H1 (cell line): ENCODE measurements around the gene DGCR8. TPM values are rescaled to one million over a fixed set of nuclear protein-coding genes. Genes with fewer than 3 reads are reported as not detected.
A peak's percentile ranks its signal among the peaks of the same experiment; 100 is the strongest.

Experiments used
- CTCF ChIA-PET: fragments of 300-600 bp; sonication (Branson Sonifier 250); formaldehyde crosslinking; loops from one replicate; lab custom pipeline; 2021; ENCODE audit not compliant: partially characterized antibody; lab: Charles Lee
- POLR2A ChIA-PET: fragments of 300-600 bp; sonication (Branson Sonifier 250); formaldehyde crosslinking; loops from one replicate; lab custom pipeline; 2021; ENCODE audit warnings: inconsistent platforms; ENCODE audit not compliant: partially characterized antibody; lab: Charles Lee
- DNase-seq, 2 experiments: peaks; one replicate each; pipeline versions ENCODE4 v3.0.0 to v3.0.0-alpha.2; 2010 to 2022; ENCODE audit warnings: low spot score in 2 of 2, low read depth in 1 of 2, mixed read lengths in 1 of 2
- FAIRE-seq: peaks from 2 replicates; lab custom pipeline; 2011; peaks lifted over from hg19 to GRCh38; lab: Jason Lieb, UNC
- H2AFZ ChIP-seq: 2 replicates; pipeline ENCODE4 v1.8.1; 2012; ENCODE audit warnings: low read length, inconsistent platforms
- H2AK5ac ChIP-seq: 2 replicates; pipeline ENCODE4 v1.6.1; 2013; ENCODE audit warnings: low read depth, low read length
- H2BK120ac ChIP-seq: replicated peaks from 2 replicates; pipeline ENCODE3; 2013; ENCODE audit warnings: low read depth, low read length, inconsistent platforms
- H2BK12ac ChIP-seq: 2 replicates; pipeline ENCODE4 v1.6.1; 2013; ENCODE audit warnings: low read depth, low read length
- H2BK15ac ChIP-seq: 2 replicates; pipeline ENCODE4 v1.6.1; 2013; ENCODE audit warnings: low read length
- H2BK20ac ChIP-seq: 2 replicates; pipeline ENCODE4 v1.6.1; 2013; ENCODE audit warnings: low read length
- H2BK5ac ChIP-seq: 2 replicates; pipeline ENCODE4 v1.6.1; 2013; ENCODE audit warnings: low read depth, low read length
- H3K14ac ChIP-seq: 2 replicates; pipeline ENCODE4 v1.6.1; 2013; ENCODE audit warnings: inconsistent platforms; ENCODE audit not compliant: insufficient read length
- H3K18ac ChIP-seq: 2 replicates; pipeline ENCODE4 v1.6.1; 2013; ENCODE audit warnings: low read length; ENCODE audit errors: extremely low read depth
- H3K23ac ChIP-seq: 2 replicates; pipeline ENCODE4 v1.6.1; 2013; ENCODE audit warnings: inconsistent platforms; ENCODE audit not compliant: insufficient read length
- H3K23me2 ChIP-seq: 2 replicates; pipeline ENCODE4 v1.6.1; 2013; ENCODE audit warnings: low read depth, low read length
- H3K27ac ChIP-seq: 2 replicates; pipeline ENCODE4 v1.6.1; 2011; ENCODE audit warnings: low read depth, low read length, inconsistent platforms
- H3K27me3 ChIP-seq, 4 experiments: replicated peaks in 1 of 4; 1 replicate in 1 of 4; 2 replicates in 3 of 4; pipeline versions ENCODE4 v1.6.1 to v1.8.1; 2011 to 2013; ENCODE audit warnings: low read length in 3 of 4, mild to moderate bottlenecking in 3 of 4, inconsistent platforms in 2 of 4, mixed read lengths in 2 of 4, moderate library complexity in 1 of 4; ENCODE audit not compliant: control insufficient read depth in 3 of 4, insufficient read depth in 3 of 4; ENCODE audit errors: extremely low read depth in 1 of 4
- H3K36me3 ChIP-seq, 4 experiments: 2 replicates each; pipeline versions ENCODE4 v1.6.1 to v1.8.1; 2011 to 2013; ENCODE audit warnings: mild to moderate bottlenecking in 4 of 4, low read length in 3 of 4, moderate library complexity in 2 of 4, control low read depth in 1 of 4, inconsistent platforms in 1 of 4; ENCODE audit not compliant: insufficient read depth in 4 of 4, control insufficient read depth in 2 of 4
- H3K4ac ChIP-seq: replicated peaks from 2 replicates; pipeline ENCODE3; 2013; ENCODE audit warnings: low read length, low read depth, mixed read lengths, inconsistent platforms; ENCODE audit not compliant: insufficient read length
- H3K4me1 ChIP-seq, 4 experiments: replicated peaks in 1 of 4; 1 replicate in 1 of 4; 2 replicates in 3 of 4; pipeline versions ENCODE4 v1.6.1 to v1.8.1; 2011 to 2013; ENCODE audit warnings: low read length in 3 of 4, inconsistent platforms in 2 of 4, mixed read lengths in 1 of 4; ENCODE audit not compliant: insufficient read depth in 4 of 4, control insufficient read depth in 3 of 4
- H3K4me2 ChIP-seq, 2 experiments: 2 replicates each; pipeline versions ENCODE4 v1.6.1 to v1.8.1; 2011 to 2013; ENCODE audit warnings: low read depth in 2 of 2, low read length in 2 of 2, control low read depth in 1 of 2, inconsistent platforms in 1 of 2, mild to moderate bottlenecking in 1 of 2; ENCODE audit not compliant: insufficient read depth in 1 of 2
- H3K4me3 ChIP-seq, 4 experiments: fragments of 200-600, 300-600 bp in 1 of 4; sonication (generic), shearing (Covaris generic), sonication (Bioruptor Twin) in 1 of 4; 2 replicates each; pipeline versions ENCODE4 v1.5.1 to v1.8.1; 2011 to 2016; ENCODE audit warnings: low read length in 4 of 4, low read depth in 3 of 4, control low read depth in 2 of 4, inconsistent platforms in 2 of 4, mild to moderate bottlenecking in 2 of 4, mixed read lengths in 1 of 4, moderate library complexity in 1 of 4; ENCODE audit not compliant: insufficient read depth in 2 of 4; ENCODE audit errors: extremely low read depth in 1 of 4
- H3K56ac ChIP-seq: replicated peaks from 2 replicates; pipeline ENCODE3; 2013; ENCODE audit warnings: low read depth, mild to moderate bottlenecking, mixed read lengths, low read length, inconsistent platforms; ENCODE audit not compliant: insufficient read length
- H3K79me1 ChIP-seq: 2 replicates; pipeline ENCODE4 v1.6.1; 2013; ENCODE audit warnings: low read depth, low read length, control low read depth
- H3K79me2 ChIP-seq, 2 experiments: 2 replicates each; pipeline versions ENCODE4 v1.6.1 to v1.8.1; 2012 to 2013; ENCODE audit warnings: low read length in 2 of 2, mild to moderate bottlenecking in 2 of 2, inconsistent platforms in 1 of 2; ENCODE audit not compliant: insufficient read depth in 2 of 2, control insufficient read depth in 1 of 2
- H3K9ac ChIP-seq, 4 experiments: replicated peaks in 1 of 4; 1 replicate in 1 of 4; 2 replicates in 3 of 4; pipeline versions ENCODE4 v1.6.1 to v1.8.1; 2011 to 2013; ENCODE audit warnings: low read depth in 3 of 4, low read length in 3 of 4, control low read depth in 2 of 4, mild to moderate bottlenecking in 2 of 4, moderate library complexity in 2 of 4, inconsistent platforms in 1 of 4; ENCODE audit errors: extremely low read depth in 1 of 4
- H3K9me3 ChIP-seq, 2 experiments: 2 replicates each; pipeline versions ENCODE4 v1.6.1 to v1.8.1; 2012 to 2013; ENCODE audit warnings: mild to moderate bottlenecking in 2 of 2, moderate library complexity in 2 of 2, control low read depth in 1 of 2, inconsistent platforms in 1 of 2, low read depth in 1 of 2, low read length in 1 of 2, mixed read lengths in 1 of 2; ENCODE audit not compliant: insufficient read depth in 2 of 2
- H4K20me1 ChIP-seq, 2 experiments: replicated peaks in 1 of 2; 2 replicates each; pipeline versions ENCODE3 to v1.8.1; 2011 to 2013; ENCODE audit warnings: inconsistent platforms in 2 of 2, low read length in 2 of 2, mild to moderate bottlenecking in 1 of 2; ENCODE audit not compliant: insufficient read depth in 2 of 2, control insufficient read depth in 1 of 2
- H4K5ac ChIP-seq: 2 replicates; pipeline ENCODE4 v1.6.1; 2013; ENCODE audit warnings: low read length, low read depth, mixed read lengths, inconsistent platforms; ENCODE audit not compliant: insufficient read length
- H4K8ac ChIP-seq: 2 replicates; pipeline ENCODE4 v1.8.0; 2013; ENCODE audit warnings: mild to moderate bottlenecking, moderate library complexity, low read length, inconsistent platforms; ENCODE audit not compliant: insufficient read depth; ENCODE audit errors: extremely low read depth
- H4K91ac ChIP-seq: replicated peaks from 2 replicates; pipeline ENCODE3; 2013; ENCODE audit warnings: low read length, mixed read lengths, inconsistent platforms; ENCODE audit not compliant: insufficient read length
- CBX8 ChIP-seq: fragments of 300-800, 300-1000 bp; sonication (generic); IDR thresholded peaks from 2 replicates; pipeline ENCODE4 v1.7.1; 2016; ENCODE audit warnings: low read depth, low read length, borderline replicate concordance
- KDM4A ChIP-seq: IDR thresholded peaks from one replicate; pipeline ENCODE4 v1.7.1; 2012; ENCODE audit warnings: low read depth, mild to moderate bottlenecking, moderate library complexity, low read length, inconsistent platforms; ENCODE audit not compliant: severe bottlenecking
- NRF1 ChIP-seq: IDR thresholded peaks from 2 replicates; pipeline ENCODE4 v1.6.1; 2011; ENCODE audit warnings: mild to moderate bottlenecking, low read depth, low read length, improper control_type of control experiment
- SIN3A ChIP-seq, 2 experiments: IDR thresholded peaks in 1 of 2; conservative IDR thresholded peaks in 1 of 2; 2 replicates each; pipeline ENCODE4 v1.6.1; 2011 to 2012; ENCODE audit warnings: low read length in 2 of 2, improper control_type of control experiment in 1 of 2, low read depth in 1 of 2, mild to moderate bottlenecking in 1 of 2
- WGBS, 2 experiments: shearing (Covaris generic) in 1 of 2; methylation state at CpG; one replicate each; pipeline versions ENCODE4 v1.1.6 to v1.1.7; 2013 to 2015; ENCODE audit warnings: low lambda C conversion rate in 2 of 2, mixed read lengths in 2 of 2, inconsistent platforms in 1 of 2, low coverage in 1 of 2, missing lambda C conversion rate in 1 of 2; ENCODE audit not compliant: insufficient replicate concordance in 2 of 2, insufficient coverage in 1 of 2, insufficient read length in 1 of 2; ENCODE audit errors: extremely low coverage in 1 of 2, missing lambda C conversion rate in 1 of 2; 5-methylcytosine and 5-hydroxymethylcytosine counted together
- polyA plus RNA-seq, 7 experiments: library from polyadenylated mRNA; depleted of rRNA in 3 of 7; stranded (reverse) in 5 of 7; unstranded in 2 of 7; fragments of >200 nt in 5 of 7; fragments of 200-250 nt in 2 of 7; gene quantifications; 1 replicate in 5 of 7; 2 replicates in 1 of 7; 4 replicates in 1 of 7; pipeline versions ENCODE4 v1.2.1 to v1.2.3, GENCODE V29; 2011 to 2013; ENCODE audit warnings: missing spikeins in 2 of 7, mixed read lengths in 2 of 7
- total RNA-seq: library from RNA; stranded (reverse); fragmentation: NEBNext Ultra II Directional; extraction: Animal tissue kit (Norgen Biotek cat#: 25700); gene quantifications from 2 replicates; pipeline ENCODE4 v1.2.1, GENCODE V29; 2021

The DGCR8 gene
- total and polyA plus RNA-seq, 2 of the 8 experiments (the other 6 are each of a cell fraction or from before 2014, with no cell fraction given): 23.7 to 43.7 TPM

DNA sequence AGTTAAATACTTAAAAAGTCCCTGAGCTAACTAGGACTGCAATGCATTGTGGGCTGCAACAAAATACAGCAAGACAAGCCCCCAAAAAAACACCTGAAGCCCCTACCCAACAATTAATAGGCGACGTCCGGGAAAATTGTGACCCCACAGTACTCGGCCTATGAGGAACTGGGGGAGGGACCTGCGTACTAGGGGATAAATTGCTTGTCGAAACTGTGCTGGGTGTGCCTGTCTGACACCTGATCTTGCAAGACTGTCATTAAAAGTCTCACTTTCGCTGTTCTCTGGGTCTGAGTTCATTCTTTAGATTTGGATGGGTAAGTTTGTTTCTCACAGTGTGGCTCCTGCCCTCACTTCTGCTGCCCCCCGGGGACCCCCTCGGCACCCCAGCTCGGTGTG, 44.0 kb upstream of the DGCR8 start:
- 93% methylated on average over 10 of the region's 10 CpGs; no CpG with 5 or more reads in 1 of the 2 experiments for WGBS, 2 experiments
- no peaks in the 10 kb centered on the region for H3K79me1 ChIP-seq
- no peaks in the 10 kb centered on the region for H3K79me2 ChIP-seq
- no peaks in the 10 kb centered on the region for H3K36me3 ChIP-seq
- ChIA-PET CTCF (interaction anchor here (1.6 to 1.9 kb wide), 2 partner anchors 21 to 23 kb away, joined by 6 to 8 read pairs; no protein-coding TSS in a partner anchor), POLR2A (interaction anchor here (1.2 kb wide), 1 partner anchor 71 kb away, joined by 3 read pairs; no protein-coding TSS in a partner anchor)
- H3K23ac ChIP-seq: no peak overlapping the region
- H2AK5ac ChIP-seq: no peak overlapping the region
- H3K4me1 ChIP-seq: no peaks in the 10 kb centered on the region; a peak in 1 of 7 replicates
- no peaks in the 10 kb centered on the region for H3K9me3 ChIP-seq
- H3K56ac ChIP-seq: no peak overlapping the region
- no peak overlapping the region for H2BK15ac ChIP-seq
- H3K4ac ChIP-seq: no peak overlapping the region
- H3K14ac ChIP-seq: no peak overlapping the region
- no peak overlapping the region for H2BK20ac ChIP-seq
- no peak overlapping the region for H3K18ac ChIP-seq
- no peak overlapping the region for H4K5ac ChIP-seq
- H3K4me3 ChIP-seq: no peak overlapping the region
- no peaks in the 10 kb centered on the region for H3K23me2 ChIP-seq
- H4K8ac ChIP-seq: peak overlapping the region; percentile 11; the same call in 1 of the 2 replicates
- no peak overlapping the region for H3K4me2 ChIP-seq
- DNase-seq: no peak
- peaks cover 0 to 10% of the 10 kb centered on the region in 2 experiments for H4K20me1 ChIP-seq
- FAIRE-seq: no peak
- no peak overlapping the region for H3K9ac ChIP-seq
- no peak overlapping the region for H2BK5ac ChIP-seq
- H3K27ac ChIP-seq: no peak overlapping the region
- no peak overlapping the region for H4K91ac ChIP-seq
- H3K27me3 ChIP-seq: no peaks in the 10 kb centered on the region
- H2BK12ac ChIP-seq: no peak overlapping the region
- H2AFZ ChIP-seq: no peak overlapping the region
- H2BK120ac ChIP-seq: no peak overlapping the region
- no peak for TF ChIP-seq CBX8
- TF ChIP-seq SIN3A (conservative IDR thresholded peaks at IDR 0.05 in 1 of 2, IDR thresholded peaks at IDR 0.05 in 1 of 2; ENCODE audit: low read depth in 1 of 2, low read length in 2 of 2): no peak
- no peak for TF ChIP-seq KDM4A
- no peak for TF ChIP-seq NRF1
